Naive thymus-derived CD8-positive, alpha-beta T cell (primary cell): ENCODE data around the gene SLIT3. TPM values are rescaled to one million over a fixed set of nuclear protein-coding genes. Genes with fewer than 3 reads are reported as not detected.

Experiments used
- ATAC-seq, 2 donors: fragments of 150-1000 bp; cut with Tn5 transposase in 1 of 2; sonication (Bioruptor Pico), chemical (Tn5 transposase) in 1 of 2; 1 replicate in 1 of 2; 2 replicates in 1 of 2; pipeline ENCODE4 v1.10.0; 2021; ENCODE audit warnings: mild to moderate bottlenecking in 2 of 2, moderate library complexity in 2 of 2
- POLR2A ChIA-PET: fragments of 350-600 bp; sonication (Branson Sonifier 250); formaldehyde crosslinking; loops from one replicate; lab custom pipeline; 2021; ENCODE audit warnings: antibody characterized with exemption; lab: Charles Lee
- DNase-seq, 10 donors: peaks; one replicate each; pipeline versions ENCODE4 v3.0.0 to v3.0.0-alpha.2; 2020 to 2022
- H3K27ac Mint-ChIP-seq, 10 donors: one replicate each; pipeline ENCODE4 v1.8.0; 2020 to 2022; ENCODE audit warnings: mild to moderate bottlenecking in 10 of 10, mixed read lengths in 10 of 10, moderate library complexity in 4 of 10, inconsistent platforms in 1 of 10
- H3K27me3 Mint-ChIP-seq, 5 donors: one replicate each; pipeline ENCODE4 v1.8.0; 2021 to 2022; ENCODE audit warnings: mixed read lengths in 5 of 5
- H3K36me3 Mint-ChIP-seq, 3 donors: one replicate each; pipeline ENCODE4 v1.8.0; 2020 to 2022; ENCODE audit warnings: mixed read lengths in 3 of 3, mild to moderate bottlenecking in 2 of 3, inconsistent platforms in 1 of 3
- H3K4me1 Mint-ChIP-seq, 4 donors: one replicate each; pipeline ENCODE4 v1.8.0; 2021 to 2022; ENCODE audit warnings: mixed read lengths in 4 of 4
- H3K4me3 Mint-ChIP-seq, 10 donors: one replicate each; pipeline ENCODE4 v1.8.0; 2020 to 2022; ENCODE audit warnings: mild to moderate bottlenecking in 10 of 10, mixed read lengths in 10 of 10, moderate library complexity in 6 of 10, inconsistent platforms in 1 of 10
- H3K9me3 Mint-ChIP-seq, 9 donors: one replicate each; pipeline ENCODE4 v1.8.0; 2020 to 2022; ENCODE audit warnings: mixed read lengths in 9 of 9, mild to moderate bottlenecking in 3 of 9, inconsistent platforms in 1 of 9, moderate library complexity in 1 of 9
- polyA plus RNA-seq, 3 donors: library from polyadenylated mRNA; unstranded; fragments of 300-500 nt; fragmentation: Illumina TruSeq; gene quantifications; one replicate each; pipeline ENCODE4 v1.2.3, GENCODE V29; 2021
- total RNA-seq, 8 experiments: library from RNA in 2 of 8; stranded (reverse) in 2 of 8; gene quantifications; one replicate each; pipeline ENCODE4 v1.2.3 and lab custom pipeline; 2021 to 2026

The SLIT3 gene
- total and polyA plus RNA-seq, 5 experiments from 2014 or later, result not detected

DNA sequence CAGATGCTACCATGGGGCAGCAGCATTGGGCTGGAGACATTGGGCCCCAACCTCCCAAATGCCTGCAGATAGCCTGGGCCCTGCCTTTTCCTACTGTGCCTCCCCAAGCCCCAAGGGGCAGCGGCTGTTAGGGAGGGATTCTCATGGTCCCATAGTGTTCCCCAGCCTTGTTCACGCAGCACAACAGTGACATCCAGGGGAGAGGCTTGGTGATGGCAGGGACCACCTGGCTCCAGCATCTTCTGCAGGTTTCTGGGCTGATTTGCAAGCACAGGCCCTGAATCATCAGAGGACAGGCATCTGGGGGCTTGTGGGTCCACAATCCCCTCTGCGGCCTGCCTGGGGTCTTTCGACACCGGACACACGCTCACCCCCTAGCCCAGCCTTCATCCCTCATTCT, 354.6 kb downstream of the SLIT3 start:
- ATAC-seq, result no peak
- H3K27me3 Mint-ChIP-seq, result no peaks in the 10 kb centered on the region
- H3K4me3 Mint-ChIP-seq, result no peak overlapping the region
- no peaks in the 10 kb centered on the region for H3K9me3 Mint-ChIP-seq
- H3K4me1 Mint-ChIP-seq, result no peaks in the 10 kb centered on the region
- H3K36me3 Mint-ChIP-seq, result no peaks in the 10 kb centered on the region
- no peak overlapping the region for H3K27ac Mint-ChIP-seq
- DNase-seq, result no peak
- POLR2A ChIA-PET, result no interaction called here

DNA sequence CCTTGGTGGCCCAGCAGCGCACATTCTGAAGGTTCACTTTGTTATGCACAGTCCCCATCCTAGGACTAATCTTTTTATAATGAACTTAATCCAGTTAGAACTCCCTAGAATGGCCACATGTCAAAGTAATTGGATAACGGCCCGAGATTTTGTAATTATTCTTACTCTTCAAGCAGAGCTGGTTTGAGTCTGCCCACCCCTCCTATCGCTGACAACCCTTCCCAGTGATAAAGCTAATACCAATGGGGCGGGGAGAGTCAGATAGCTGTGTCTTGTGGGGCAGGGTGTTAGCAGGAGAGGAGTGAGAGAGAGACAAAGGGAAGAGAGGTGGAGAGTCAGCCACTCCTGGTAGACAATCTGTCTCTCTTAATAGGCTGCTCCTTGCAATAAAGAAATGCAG, 356.9 kb downstream of the SLIT3 start:
- Mint-ChIP-seq H3K27me3 (no peaks in the 10 kb centered on the region), H3K27ac (no peak overlapping the region), H3K4me3 (no peak overlapping the region), H3K4me1 (no peaks in the 10 kb centered on the region), H3K36me3 (no peaks in the 10 kb centered on the region), H3K9me3 (no peaks in the 10 kb centered on the region)
- no peak for ATAC-seq
- DNase-seq, result no peak
- POLR2A ChIA-PET, result no interaction called here

DNA sequence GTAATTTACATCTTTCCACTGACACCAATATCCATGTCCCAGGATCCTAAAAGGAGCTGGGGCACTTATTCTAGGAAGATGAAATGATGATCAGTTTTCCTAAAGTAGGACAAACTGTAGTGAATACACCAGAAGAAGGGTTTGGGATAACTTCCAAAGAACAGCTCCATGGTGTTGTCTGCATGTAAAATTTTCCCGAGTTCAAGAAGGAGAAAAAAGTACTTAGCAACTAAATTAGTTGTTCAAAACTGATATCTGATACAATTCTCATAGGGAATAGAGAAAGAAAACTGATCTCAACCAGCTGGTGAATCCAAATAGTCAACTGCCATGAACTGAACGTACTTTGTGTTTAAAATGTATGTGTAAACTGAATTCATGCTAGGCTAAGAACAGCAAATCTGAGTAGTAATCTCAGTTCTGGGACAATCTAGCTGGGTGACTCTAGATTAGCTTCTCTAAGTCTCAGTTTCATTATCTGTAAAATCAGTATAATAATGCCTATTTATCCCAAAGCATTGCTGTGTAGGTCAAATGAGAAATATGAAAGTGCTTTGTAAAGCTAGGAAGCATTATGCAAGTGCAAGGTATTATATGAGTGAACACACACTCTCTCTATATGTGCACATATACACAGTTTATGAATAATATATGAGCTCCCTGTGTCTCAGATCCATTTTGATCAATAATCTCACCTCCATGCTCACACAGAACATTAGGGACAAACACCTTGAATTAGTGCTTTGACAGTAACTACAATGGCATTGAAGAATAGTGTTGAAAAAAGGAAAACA, 357.7 kb downstream of the SLIT3 start:
- no peaks in the 10 kb centered on the region for H3K27me3 Mint-ChIP-seq
- POLR2A ChIA-PET, result no interaction called here
- H3K4me3 Mint-ChIP-seq, result no peak overlapping the region
- H3K36me3 Mint-ChIP-seq, result no peaks in the 10 kb centered on the region
- no peak for ATAC-seq
- no peak for DNase-seq
- H3K27ac Mint-ChIP-seq, result no peak overlapping the region
- H3K4me1 Mint-ChIP-seq, result no peaks in the 10 kb centered on the region
- H3K9me3 Mint-ChIP-seq, result no peaks in the 10 kb centered on the region

DNA sequence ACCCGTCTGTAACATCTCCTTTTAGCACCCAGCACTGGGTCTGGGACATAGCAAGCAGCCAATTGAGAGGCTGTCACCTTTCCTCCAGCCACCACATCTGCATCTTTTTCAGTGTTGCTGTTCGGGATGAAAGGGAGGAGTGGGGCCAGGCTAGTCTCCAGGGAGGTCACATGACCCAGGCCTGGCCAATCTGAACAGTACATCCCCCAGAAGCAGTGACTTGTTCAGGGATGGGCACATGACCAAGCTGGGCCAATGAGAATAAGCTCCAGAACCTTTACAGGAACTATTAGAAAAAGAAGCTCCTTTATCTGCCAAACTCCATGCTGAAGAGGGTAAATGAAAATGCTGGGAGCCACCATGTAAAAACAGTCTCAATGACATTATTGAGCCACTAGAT, 359.0 kb downstream of the SLIT3 start:
- no peak overlapping the region for H3K27ac Mint-ChIP-seq
- POLR2A ChIA-PET, result no interaction called here
- no peaks in the 10 kb centered on the region for H3K36me3 Mint-ChIP-seq
- DNase-seq (no peak), ATAC-seq (no peak)
- no peaks in the 10 kb centered on the region for H3K27me3 Mint-ChIP-seq
- H3K9me3 Mint-ChIP-seq, result no peaks in the 10 kb centered on the region
- H3K4me1 Mint-ChIP-seq, result no peaks in the 10 kb centered on the region
- no peak overlapping the region for H3K4me3 Mint-ChIP-seq

DNA sequence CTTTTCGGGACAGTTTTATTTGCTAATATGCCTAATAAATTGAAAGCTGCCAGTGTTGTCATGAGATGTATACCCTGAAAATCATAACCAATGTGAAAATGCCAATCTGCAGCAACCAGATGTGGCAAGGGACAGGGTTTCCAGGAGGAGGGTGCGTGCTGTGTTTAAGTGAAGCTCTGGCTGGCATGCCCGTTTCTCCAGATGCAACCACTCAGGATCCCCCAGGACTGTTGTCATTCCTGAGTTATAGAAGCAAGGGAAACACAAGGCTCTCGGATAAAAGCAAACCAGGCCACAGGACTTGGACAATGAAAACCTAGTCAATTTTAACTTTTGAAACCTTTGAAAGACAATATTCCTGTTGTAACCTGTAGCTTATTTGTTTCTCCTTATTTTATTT, 360.2 kb downstream of the SLIT3 start:
- Mint-ChIP-seq H3K9me3 (no peaks in the 10 kb centered on the region), H3K4me1 (no peaks in the 10 kb centered on the region), H3K27ac (no peak overlapping the region), H3K4me3 (no peak overlapping the region), H3K36me3 (no peaks in the 10 kb centered on the region), H3K27me3 (no peaks in the 10 kb centered on the region)
- POLR2A ChIA-PET, result no interaction called here
- DNase-seq (no peak), ATAC-seq (no peak)

DNA sequence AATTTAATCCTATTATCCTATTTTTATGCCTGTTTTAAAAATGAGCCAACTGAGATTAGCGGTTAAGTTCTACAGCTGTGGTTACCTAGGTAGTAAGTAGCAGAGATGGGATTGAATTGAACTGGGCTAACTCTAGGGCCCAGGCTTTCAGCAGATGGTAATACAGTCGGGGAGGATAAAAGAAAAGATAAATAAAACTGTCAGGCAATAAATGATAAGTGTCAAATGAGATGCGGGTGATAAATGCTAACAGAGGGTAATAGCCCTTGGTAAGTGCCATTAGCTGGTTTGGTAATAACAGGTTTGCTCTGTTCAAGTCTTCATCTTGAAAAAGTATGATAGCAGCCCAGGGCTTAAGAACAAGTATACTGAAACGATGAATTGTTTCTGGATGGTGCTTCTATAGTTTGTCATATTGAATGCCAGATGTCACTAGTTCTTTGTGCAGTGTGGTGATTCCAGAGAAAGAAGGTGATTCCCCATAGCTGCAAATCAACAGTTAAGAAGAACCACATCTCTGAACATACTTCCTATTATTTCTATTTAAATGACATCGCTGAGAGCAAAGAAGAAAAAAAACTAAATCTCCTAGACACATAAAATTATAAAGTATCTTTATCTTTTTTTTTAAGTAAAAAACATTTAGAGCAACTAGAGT, 360.9 kb downstream of the SLIT3 start:
- Mint-ChIP-seq H3K4me1 (no peaks in the 10 kb centered on the region), H3K27me3 (no peaks in the 10 kb centered on the region), H3K4me3 (no peak overlapping the region), H3K9me3 (no peaks in the 10 kb centered on the region), H3K36me3 (no peaks in the 10 kb centered on the region), H3K27ac (no peak overlapping the region)
- POLR2A ChIA-PET, result no interaction called here
- DNase-seq (no peak), ATAC-seq (no peak)

DNA sequence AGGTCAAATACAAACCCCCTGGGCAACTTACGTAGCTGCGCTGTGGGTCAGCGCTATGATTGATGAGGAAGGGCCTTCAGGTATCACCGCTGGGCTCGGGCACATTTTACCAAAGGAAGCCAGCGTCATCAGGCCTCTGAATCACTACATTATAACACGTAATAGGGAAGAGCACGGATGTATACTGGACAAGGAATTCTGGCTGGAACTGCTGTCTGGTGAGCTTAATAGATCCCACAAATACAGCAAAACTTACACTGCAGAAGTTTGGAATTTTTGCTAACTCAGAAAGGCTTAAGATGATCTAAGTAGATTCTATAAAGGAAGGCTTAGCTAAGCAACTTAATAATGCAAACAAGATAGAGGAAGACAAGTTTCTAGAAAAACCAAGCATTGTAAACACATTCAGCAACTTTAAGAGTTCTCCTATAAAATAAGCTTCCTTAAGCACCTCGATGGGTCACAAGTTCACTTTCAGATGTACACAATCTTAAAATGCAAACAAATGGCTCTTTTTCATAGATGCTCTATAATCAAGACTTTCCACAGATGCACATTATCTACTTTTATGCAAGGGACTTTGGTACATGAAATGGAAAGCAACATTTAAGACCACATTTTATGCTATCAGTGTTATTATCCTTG, 361.7 kb downstream of the SLIT3 start:
- DNase-seq, result no peak
- ATAC-seq, result no peak
- H3K4me3 Mint-ChIP-seq, result no peak overlapping the region
- no peak overlapping the region for H3K27ac Mint-ChIP-seq
- POLR2A ChIA-PET, result no interaction called here
- no peaks in the 10 kb centered on the region for H3K4me1 Mint-ChIP-seq
- H3K36me3 Mint-ChIP-seq, result no peaks in the 10 kb centered on the region
- no peaks in the 10 kb centered on the region for H3K27me3 Mint-ChIP-seq
- H3K9me3 Mint-ChIP-seq, result no peaks in the 10 kb centered on the region

DNA sequence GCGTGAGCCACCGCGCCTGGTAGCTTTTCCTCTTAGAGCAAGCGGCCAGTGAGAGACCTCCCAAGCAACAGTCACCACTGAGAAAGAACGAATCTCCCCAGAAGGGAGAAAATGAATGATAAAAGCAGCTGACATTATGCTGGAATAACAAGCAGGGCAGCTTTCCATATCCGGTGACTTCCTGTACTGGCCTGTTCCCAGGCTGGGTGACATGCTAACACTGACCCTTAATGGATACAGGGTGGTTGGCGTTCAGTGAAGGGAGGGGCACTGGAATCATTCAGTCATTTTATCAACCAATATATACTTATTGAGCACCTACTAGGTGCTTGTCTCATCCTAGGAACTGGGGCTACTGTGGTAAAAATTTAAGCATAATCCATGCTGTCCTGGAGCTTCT, 364.4 kb downstream of the SLIT3 start:
- no peak overlapping the region for H3K4me3 Mint-ChIP-seq
- ATAC-seq (no peak), DNase-seq (no peak)
- no peaks in the 10 kb centered on the region for H3K36me3 Mint-ChIP-seq
- H3K9me3 Mint-ChIP-seq, result no peaks in the 10 kb centered on the region
- H3K27ac Mint-ChIP-seq, result no peak overlapping the region
- POLR2A ChIA-PET, result no interaction called here
- peaks cover 0 to 16% (median 0%) of the 10 kb centered on the region in 5 donors for H3K27me3 Mint-ChIP-seq
- H3K4me1 Mint-ChIP-seq, result no peaks in the 10 kb centered on the region

DNA sequence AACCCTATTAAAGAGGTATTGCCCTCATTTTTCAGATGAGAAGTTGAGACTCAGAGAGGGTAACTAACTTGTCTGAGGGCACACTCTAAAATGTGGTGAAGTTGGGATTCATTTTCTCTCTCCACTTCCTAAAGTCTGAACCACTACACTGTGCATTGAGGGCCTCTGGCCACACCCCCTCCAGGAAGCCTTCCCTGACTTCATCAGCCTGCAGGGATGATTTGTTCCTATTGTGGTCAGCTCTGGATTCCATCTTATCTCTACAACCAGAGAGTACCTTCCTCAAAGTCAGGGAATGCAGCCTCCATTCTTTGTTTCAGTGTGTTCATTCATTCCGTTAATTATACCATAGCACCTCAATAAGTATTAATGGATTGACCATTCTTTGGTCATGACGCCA, 365.8 kb downstream of the SLIT3 start:
- H3K36me3 Mint-ChIP-seq, result no peaks in the 10 kb centered on the region
- H3K9me3 Mint-ChIP-seq, result no peaks in the 10 kb centered on the region
- ATAC-seq, result no peak
- no peaks in the 10 kb centered on the region for H3K4me1 Mint-ChIP-seq
- DNase-seq, result no peak
- no peak overlapping the region for H3K4me3 Mint-ChIP-seq
- peaks cover 0 to 19% (median 5%) of the 10 kb centered on the region in 5 donors for H3K27me3 Mint-ChIP-seq
- H3K27ac Mint-ChIP-seq, result no peak overlapping the region
- POLR2A ChIA-PET, result no interaction called here

DNA sequence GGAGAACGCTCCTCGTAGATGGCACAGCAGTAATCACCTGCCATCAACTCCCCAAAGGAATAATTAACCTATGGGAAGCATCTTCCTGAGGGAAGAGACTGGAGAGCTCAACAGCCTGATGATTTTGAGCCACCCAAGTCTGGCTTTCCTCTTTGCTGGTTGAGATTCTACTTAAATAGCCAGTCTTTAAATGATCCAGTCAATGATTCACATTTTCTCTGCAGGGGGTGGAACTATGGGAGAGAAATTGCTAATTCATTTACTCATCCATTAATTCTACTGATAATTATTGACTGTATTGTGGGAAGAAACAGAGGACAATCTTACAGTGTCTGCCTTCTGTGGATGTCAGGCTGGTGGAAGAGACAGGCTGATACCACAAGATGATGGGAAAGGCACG, 366.8 kb downstream of the SLIT3 start:
- POLR2A ChIA-PET, result no interaction called here
- Mint-ChIP-seq H3K36me3 (no peaks in the 10 kb centered on the region), H3K4me3 (no peak overlapping the region), H3K4me1 (no peaks in the 10 kb centered on the region), H3K27me3 (peaks cover 0 to 19% (median 5%) of the 10 kb centered on the region in 5 donors), H3K27ac (no peak overlapping the region), H3K9me3 (no peaks in the 10 kb centered on the region)
- ATAC-seq (no peak), DNase-seq (no peak)

DNA sequence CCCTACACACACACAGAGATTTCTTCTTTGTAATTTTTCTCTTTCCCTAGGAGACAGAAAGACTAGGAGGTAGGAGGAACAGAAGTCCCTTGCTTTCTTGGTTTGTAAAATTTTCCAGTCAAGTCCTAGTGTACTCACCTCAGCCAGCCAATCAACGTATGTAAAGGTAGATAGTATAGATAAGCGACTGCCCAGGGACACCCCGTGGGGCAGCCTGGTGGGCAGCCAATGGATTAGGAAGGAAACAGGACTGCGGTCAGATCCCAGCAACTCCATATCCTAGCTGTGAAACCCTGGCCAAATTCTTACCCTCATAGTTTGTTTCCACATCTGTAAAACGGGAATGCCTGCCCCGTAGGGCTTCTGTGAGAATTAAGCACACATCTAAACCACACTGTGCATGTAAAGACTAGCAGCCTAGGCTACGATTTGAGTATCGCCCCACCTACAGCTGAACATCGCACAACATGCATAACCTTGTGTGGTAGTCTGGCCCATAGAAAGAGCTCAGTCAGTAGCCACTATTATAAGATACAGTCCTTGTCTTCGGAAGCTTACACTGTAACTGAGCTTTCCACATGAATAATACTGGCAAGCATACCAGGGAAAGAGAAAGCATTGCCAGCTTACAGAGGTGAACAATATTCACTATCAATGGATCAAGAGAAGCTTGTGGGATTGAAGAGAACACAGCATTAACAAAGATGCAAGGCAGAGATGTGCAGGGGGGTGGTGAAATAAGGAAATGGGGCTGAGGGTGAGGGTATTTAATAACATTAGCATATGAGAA, 368.3 kb downstream of the SLIT3 start:
- Mint-ChIP-seq H3K9me3 (no peaks in the 10 kb centered on the region), H3K36me3 (no peaks in the 10 kb centered on the region), H3K4me3 (no peak overlapping the region), H3K27me3 (peaks cover 0 to 19% (median 6%) of the 10 kb centered on the region in 5 donors), H3K4me1 (no peaks in the 10 kb centered on the region), H3K27ac (no peak overlapping the region)
- POLR2A ChIA-PET, result no interaction called here
- DNase-seq (no peak), ATAC-seq (no peak)

DNA sequence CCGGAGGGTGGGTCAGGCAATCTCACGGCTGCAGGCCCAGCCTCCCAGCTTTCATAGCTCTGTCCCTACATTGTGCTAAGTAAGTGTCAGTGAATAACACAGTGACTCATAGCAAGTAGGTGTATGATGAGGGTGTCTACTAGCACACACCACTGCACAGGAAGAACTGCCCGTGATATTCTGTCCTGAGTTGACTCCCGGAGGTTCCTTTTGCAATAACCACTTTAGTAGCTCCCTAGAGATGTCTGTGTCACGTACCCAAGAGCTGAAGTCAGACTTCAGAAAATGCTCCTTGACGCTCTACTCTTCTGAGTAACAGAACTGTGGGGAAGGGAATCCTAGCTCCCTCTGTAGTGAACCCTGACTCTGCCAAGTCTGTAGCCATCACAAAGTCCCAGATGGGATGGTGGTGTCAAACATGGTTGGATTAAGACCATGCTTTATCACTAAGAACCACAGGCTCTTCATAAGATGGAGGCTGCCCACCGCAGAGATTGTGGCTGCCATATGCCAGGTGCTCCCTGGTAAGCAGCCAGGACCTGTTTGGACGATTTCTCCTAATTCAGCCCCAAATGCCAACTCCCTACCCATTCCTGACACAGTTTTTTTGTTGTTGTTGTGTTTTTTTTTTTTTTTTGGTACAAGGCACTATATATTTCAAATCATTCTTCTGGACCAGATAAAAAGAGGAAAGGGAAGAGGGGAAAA, 369.1 kb downstream of the SLIT3 start:
- DNase-seq (no peak), ATAC-seq (no peak)
- Mint-ChIP-seq H3K4me3 (no peak overlapping the region), H3K9me3 (no peaks in the 10 kb centered on the region), H3K27me3 (peaks cover 0 to 19% (median 6%) of the 10 kb centered on the region in 5 donors), H3K4me1 (no peaks in the 10 kb centered on the region), H3K36me3 (no peaks in the 10 kb centered on the region), H3K27ac (no peak overlapping the region)
- POLR2A ChIA-PET, result no interaction called here
